HEK293 (cell line): ENCODE measurements around the gene LCN6.

ENCODE experiments used
- GLI2 ChIP-seq: fragments of 450-650 bp; formaldehyde crosslinking; IDR thresholded peaks from 2 replicates; pipeline ENCODE4; 2017; ENCODE audit warnings: missing biosample characterization, missing genetic modification characterization, low read depth, borderline replicate concordance
- HIC1 ChIP-seq: fragments of 450-650 bp; formaldehyde crosslinking; IDR thresholded peaks from 2 replicates; pipeline ENCODE4 v1.5.1; 2016; ENCODE audit warnings: missing biosample characterization, missing genetic modification characterization
- KLF10 ChIP-seq: fragments of 450-650 bp; IDR thresholded peaks from 2 replicates; pipeline ENCODE4 v1.5.1; 2018; ENCODE audit warnings: missing biosample characterization, mild to moderate bottlenecking, missing genetic modification characterization
- KLF17 ChIP-seq: fragments of 450-650 bp; formaldehyde crosslinking; IDR thresholded peaks from 2 replicates; pipeline ENCODE4 v1.5.1; 2016; ENCODE audit warnings: missing biosample characterization, missing genetic modification characterization
- KLF9 ChIP-seq: fragments of 450-650 bp; formaldehyde crosslinking; IDR thresholded peaks from 2 replicates; pipeline ENCODE4 v1.5.1; 2016; ENCODE audit warnings: missing biosample characterization, missing genetic modification characterization, low read depth
- MEIS1 ChIP-seq: sonication (generic); formaldehyde crosslinking; IDR thresholded peaks from 2 replicates; pipeline ENCODE4 v1.8.1; 2022; ENCODE audit warnings: missing genetic modification reagents, mild to moderate bottlenecking, borderline replicate concordance
- REPIN1 ChIP-seq: fragments of 450-650 bp; formaldehyde crosslinking; IDR thresholded peaks from 2 replicates; pipeline ENCODE4 v1.5.1; 2017; ENCODE audit warnings: missing biosample characterization, missing genetic modification characterization, low read depth
- SP3 ChIP-seq: fragments of 450-650 bp; formaldehyde crosslinking; IDR thresholded peaks from 2 replicates; pipeline ENCODE4 v1.5.1; 2016; ENCODE audit warnings: missing biosample characterization, missing genetic modification characterization
- ZNF132 ChIP-seq: fragments of 450-650 bp; formaldehyde crosslinking; IDR thresholded peaks from 2 replicates; pipeline ENCODE4 v1.5.1; 2017; ENCODE audit warnings: missing biosample characterization, missing genetic modification characterization, borderline replicate concordance
- ZNF140 ChIP-seq: fragments of 450-650 bp; formaldehyde crosslinking; IDR thresholded peaks from 2 replicates; pipeline ENCODE4 v1.5.1; 2016; ENCODE audit warnings: missing biosample characterization, missing genetic modification characterization
- ZNF157 ChIP-seq: fragments of 450-650 bp; formaldehyde crosslinking; IDR thresholded peaks from 2 replicates; pipeline ENCODE4 v1.5.1; 2016; ENCODE audit warnings: missing biosample characterization, missing genetic modification characterization
- ZNF174 ChIP-seq: fragments of 450-650 bp; formaldehyde crosslinking; IDR thresholded peaks from 2 replicates; pipeline ENCODE4 v1.5.0; 2017; ENCODE audit warnings: missing biosample characterization, mild to moderate bottlenecking, missing genetic modification characterization
- ZNF211 ChIP-seq: fragments of 450-650 bp; formaldehyde crosslinking; IDR thresholded peaks from 2 replicates; pipeline ENCODE4 v1.5.1; 2016; ENCODE audit warnings: low read depth, missing biosample characterization, missing genetic modification characterization
- ZNF423 ChIP-seq: fragments of 450-650 bp; formaldehyde crosslinking; IDR thresholded peaks from 2 replicates; pipeline ENCODE4 v1.5.1; 2016; ENCODE audit warnings: missing biosample characterization, missing genetic modification characterization
- ZNF426 ChIP-seq: fragments of 450-650 bp; formaldehyde crosslinking; IDR thresholded peaks from 2 replicates; pipeline ENCODE4 v1.5.1; 2017; ENCODE audit warnings: missing biosample characterization, missing genetic modification characterization, mild to moderate bottlenecking, inconsistent platforms, moderate library complexity
- ZNF48 ChIP-seq: fragments of 450-650 bp; formaldehyde crosslinking; IDR thresholded peaks from 2 replicates; pipeline ENCODE4 v1.5.1; 2016; ENCODE audit warnings: missing biosample characterization, missing genetic modification characterization
- ZNF585B ChIP-seq: fragments of 450-650 bp; formaldehyde crosslinking; IDR thresholded peaks from 2 replicates; pipeline ENCODE4 v1.5.1; 2016; ENCODE audit warnings: missing biosample characterization, missing genetic modification characterization
- ZNF610 ChIP-seq: fragments of 450-650 bp; formaldehyde crosslinking; IDR thresholded peaks from 2 replicates; pipeline ENCODE4 v1.5.1; 2016; ENCODE audit warnings: missing biosample characterization, missing genetic modification characterization, borderline replicate concordance
- ZNF692 ChIP-seq: fragments of 450-650 bp; formaldehyde crosslinking; IDR thresholded peaks from 2 replicates; pipeline ENCODE4 v1.5.1; 2016; ENCODE audit warnings: missing biosample characterization, missing genetic modification characterization
- ZNF704 ChIP-seq: fragments of 450-650 bp; formaldehyde crosslinking; IDR thresholded peaks from 2 replicates; pipeline ENCODE4 v1.5.1; 2016; ENCODE audit warnings: missing biosample characterization, missing genetic modification characterization
- ZNF768 ChIP-seq: fragments of 450-650 bp; formaldehyde crosslinking; IDR thresholded peaks from 2 replicates; pipeline ENCODE4 v1.5.1; 2018; ENCODE audit warnings: missing biosample characterization, mild to moderate bottlenecking, missing genetic modification characterization
- ZSCAN5A ChIP-seq: fragments of 450-650 bp; formaldehyde crosslinking; IDR thresholded peaks from 2 replicates; pipeline ENCODE4 v1.5.1; 2016; ENCODE audit warnings: missing biosample characterization, missing genetic modification characterization
- ZXDB ChIP-seq: fragments of 450-650 bp; formaldehyde crosslinking; IDR thresholded peaks from 2 replicates; pipeline ENCODE4 v1.5.1; 2016; ENCODE audit warnings: missing biosample characterization, missing genetic modification characterization
- TF ChIP-seq, protein P1 (sequence below): fragments of 450-650 bp; formaldehyde crosslinking; IDR thresholded peaks from 2 replicates; pipeline ENCODE4 v1.5.1; 2016; ENCODE audit warnings: missing biosample characterization, missing genetic modification characterization
- TF ChIP-seq, protein P2 (sequence below): fragments of 450-650 bp; formaldehyde crosslinking; conservative IDR thresholded peaks from 2 replicates; pipeline ENCODE4 v1.5.1; 2016; ENCODE audit warnings: low read depth, missing biosample characterization, missing genetic modification characterization
- TF ChIP-seq, protein P3 (sequence below): fragments of 450-650 bp; formaldehyde crosslinking; IDR thresholded peaks from 2 replicates; pipeline ENCODE4 v1.5.1; 2017; ENCODE audit warnings: missing biosample characterization, missing genetic modification characterization

Gene LCN6

GRCh38 chr9:136713550-136713949 lies 34.8 kb downstream of the LCN6 start (continued):
- TF ChIP-seq HIC1 (tag by site-specific recombination) (no peak), ZNF423 (tag by site-specific recombination) (no peak), ZNF211 (no peak), KLF10 (tag by site-specific recombination) (no peak), KLF17 (tag by site-specific recombination) (0 out of 2 replicates have a peak, but pooled peaks have one; percentile 16), ZXDB (no peak), MEIS1 (CRISPR knock-in tag) (no peak), ZNF140 (no peak), ZNF585B (no peak), GLI2 (no peak), ZNF768 (no peak), ZNF692 (tag by site-specific recombination) (peak; percentile 72; the same call in 1 of the 2 replicates), ZNF48 (tag by site-specific recombination) (no peak), ZNF174 (tag by site-specific recombination) (no peak), ZNF704 (tag by site-specific recombination) (no peak), REPIN1 (tag by site-specific recombination) (no peak), ZSCAN5A (tag by site-specific recombination) (no peak), ZNF157 (tag by site-specific recombination) (no peak), KLF9 (tag by site-specific recombination) (no peak), ZNF610 (tag by site-specific recombination) (no peak), ZNF426 (tag by site-specific recombination) (no peak), SP3 (tag by site-specific recombination) (no peak), ZNF132 (no peak)
- TF ChIP-seq, protein P1, sequence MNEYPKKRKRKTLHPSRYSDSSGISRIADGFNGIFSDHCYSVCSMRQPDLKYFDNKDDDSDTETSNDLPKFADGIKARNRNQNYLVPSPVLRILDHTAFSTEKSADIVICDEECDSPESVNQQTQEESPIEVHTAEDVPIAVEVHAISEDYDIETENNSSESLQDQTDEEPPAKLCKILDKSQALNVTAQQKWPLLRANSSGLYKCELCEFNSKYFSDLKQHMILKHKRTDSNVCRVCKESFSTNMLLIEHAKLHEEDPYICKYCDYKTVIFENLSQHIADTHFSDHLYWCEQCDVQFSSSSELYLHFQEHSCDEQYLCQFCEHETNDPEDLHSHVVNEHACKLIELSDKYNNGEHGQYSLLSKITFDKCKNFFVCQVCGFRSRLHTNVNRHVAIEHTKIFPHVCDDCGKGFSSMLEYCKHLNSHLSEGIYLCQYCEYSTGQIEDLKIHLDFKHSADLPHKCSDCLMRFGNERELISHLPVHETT (tag by site-specific recombination) = no peak
- TF ChIP-seq, protein P2, sequence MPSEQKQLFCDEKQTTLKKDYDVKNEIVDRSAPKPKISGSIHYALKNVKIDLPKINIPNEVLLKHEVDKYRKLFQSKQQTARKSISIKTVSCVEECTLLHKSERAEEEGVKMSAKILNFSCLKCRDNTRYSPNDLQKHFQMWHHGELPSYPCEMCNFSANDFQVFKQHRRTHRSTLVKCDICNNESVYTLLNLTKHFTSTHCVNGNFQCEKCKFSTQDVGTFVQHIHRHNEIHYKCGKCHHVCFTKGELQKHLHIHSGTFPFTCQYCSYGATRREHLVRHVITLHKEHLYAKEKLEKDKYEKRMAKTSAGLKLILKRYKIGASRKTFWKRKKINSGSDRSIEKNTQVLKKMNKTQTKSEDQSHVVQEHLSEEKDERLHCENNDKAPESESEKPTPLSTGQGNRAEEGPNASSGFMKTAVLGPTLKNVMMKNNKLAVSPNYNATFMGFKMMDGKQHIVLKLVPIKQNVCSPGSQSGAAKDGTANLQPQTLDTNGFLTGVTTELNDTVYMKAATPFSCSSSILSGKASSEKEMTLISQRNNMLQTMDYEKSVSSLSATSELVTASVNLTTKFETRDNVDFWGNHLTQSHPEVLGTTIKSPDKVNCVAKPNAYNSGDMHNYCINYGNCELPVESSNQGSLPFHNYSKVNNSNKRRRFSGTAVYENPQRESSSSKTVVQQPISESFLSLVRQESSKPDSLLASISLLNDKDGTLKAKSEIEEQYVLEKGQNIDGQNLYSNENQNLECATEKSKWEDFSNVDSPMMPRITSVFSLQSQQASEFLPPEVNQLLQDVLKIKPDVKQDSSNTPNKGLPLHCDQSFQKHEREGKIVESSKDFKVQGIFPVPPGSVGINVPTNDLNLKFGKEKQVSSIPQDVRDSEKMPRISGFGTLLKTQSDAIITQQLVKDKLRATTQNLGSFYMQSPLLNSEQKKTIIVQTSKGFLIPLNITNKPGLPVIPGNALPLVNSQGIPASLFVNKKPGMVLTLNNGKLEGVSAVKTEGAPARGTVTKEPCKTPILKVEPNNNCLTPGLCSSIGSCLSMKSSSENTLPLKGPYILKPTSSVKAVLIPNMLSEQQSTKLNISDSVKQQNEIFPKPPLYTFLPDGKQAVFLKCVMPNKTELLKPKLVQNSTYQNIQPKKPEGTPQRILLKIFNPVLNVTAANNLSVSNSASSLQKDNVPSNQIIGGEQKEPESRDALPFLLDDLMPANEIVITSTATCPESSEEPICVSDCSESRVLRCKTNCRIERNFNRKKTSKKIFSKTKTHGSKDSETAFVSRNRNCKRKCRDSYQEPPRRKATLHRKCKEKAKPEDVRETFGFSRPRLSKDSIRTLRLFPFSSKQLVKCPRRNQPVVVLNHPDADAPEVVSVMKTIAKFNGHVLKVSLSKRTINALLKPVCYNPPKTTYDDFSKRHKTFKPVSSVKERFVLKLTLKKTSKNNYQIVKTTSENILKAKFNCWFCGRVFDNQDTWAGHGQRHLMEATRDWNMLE = no peak
- TF ChIP-seq, protein P3, sequence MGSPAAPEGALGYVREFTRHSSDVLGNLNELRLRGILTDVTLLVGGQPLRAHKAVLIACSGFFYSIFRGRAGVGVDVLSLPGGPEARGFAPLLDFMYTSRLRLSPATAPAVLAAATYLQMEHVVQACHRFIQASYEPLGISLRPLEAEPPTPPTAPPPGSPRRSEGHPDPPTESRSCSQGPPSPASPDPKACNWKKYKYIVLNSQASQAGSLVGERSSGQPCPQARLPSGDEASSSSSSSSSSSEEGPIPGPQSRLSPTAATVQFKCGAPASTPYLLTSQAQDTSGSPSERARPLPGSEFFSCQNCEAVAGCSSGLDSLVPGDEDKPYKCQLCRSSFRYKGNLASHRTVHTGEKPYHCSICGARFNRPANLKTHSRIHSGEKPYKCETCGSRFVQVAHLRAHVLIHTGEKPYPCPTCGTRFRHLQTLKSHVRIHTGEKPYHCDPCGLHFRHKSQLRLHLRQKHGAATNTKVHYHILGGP (tag by site-specific recombination) = no peak
